NCI-H1105 (cell line): ENCODE data around the gene FHIT.

Experiments
- DNase-seq: peaks from one replicate; lab custom pipeline; 2025; lab: John Stamatoyannopoulos, UW

Gene FHIT

DNA sequence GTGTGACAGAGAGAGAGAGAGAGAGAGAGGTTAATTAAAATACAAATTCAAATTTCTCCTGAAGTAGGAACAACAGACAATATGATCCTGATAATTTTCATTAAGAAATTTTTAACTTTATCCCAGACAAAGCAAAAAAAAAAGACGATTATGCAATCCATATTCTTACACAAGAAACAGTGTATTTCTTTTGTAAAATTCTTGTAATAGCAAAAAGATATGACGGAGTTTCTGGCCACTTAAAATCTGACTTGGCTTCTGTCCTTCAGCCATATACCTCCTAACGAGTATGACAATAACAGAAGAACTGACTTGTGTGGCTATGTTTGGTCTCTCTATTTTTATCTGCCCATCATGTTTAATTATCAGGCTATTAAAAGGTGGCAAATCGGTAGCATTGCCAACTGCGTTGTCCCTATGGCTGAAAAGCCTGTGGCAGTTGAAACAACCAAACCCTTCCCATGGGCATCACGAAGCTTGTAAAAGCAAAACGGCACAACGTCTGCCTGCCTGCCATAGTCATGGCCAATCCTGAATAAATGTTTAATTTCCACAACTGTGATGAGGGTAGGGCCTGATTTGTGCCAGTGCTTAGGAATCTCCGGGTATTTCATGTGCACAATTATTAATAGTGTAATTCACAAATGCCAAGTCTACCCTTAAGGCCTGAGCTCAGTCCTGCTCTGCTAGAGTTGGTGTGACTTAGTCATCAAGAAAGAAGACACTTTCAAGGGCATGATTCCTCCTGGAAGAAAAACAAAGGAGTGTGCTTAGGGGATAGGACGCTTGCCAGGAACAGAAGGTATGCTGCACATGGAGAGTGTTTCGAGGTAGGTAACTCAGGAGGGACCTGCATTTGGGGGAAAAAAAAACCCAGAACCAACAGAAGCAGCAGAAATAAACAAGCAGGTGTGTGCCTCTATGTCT is 1090.2 kb downstream of the FHIT start:
- DNase-seq = no peak

DNA sequence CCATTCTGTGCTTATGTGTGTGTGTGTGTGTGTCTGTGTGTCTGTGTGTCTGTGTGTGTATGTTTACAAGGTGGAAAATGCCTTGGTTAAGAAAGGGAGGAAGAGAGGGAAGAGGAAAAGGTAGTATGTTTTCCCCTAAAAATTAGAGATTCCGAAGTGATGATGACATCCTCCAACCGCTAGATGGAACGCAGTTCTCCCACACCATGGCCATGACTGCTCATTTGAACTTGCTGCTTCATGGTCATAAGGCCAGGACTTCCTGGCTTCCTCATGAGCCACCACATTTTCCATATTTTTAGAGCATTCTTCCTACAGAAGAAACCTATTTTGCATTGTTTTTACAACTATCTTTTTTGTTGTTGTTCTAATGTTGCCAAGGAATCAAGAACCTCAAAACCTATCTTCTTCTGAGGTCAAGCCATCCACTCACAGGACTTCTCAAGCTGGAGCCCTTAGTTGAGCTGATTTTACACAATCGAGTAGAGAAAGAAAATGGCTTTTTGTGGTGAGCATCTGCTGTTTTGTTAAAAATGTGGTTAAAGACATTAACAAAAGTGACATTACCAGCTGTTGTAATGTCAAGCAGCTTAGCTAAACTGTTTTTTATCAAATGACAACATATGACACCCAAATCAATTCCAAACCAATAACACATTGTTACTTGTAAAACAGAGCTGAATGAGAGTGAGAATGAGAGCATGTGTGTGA is 1091.0 kb downstream of the FHIT start:
- no peak for DNase-seq

DNA sequence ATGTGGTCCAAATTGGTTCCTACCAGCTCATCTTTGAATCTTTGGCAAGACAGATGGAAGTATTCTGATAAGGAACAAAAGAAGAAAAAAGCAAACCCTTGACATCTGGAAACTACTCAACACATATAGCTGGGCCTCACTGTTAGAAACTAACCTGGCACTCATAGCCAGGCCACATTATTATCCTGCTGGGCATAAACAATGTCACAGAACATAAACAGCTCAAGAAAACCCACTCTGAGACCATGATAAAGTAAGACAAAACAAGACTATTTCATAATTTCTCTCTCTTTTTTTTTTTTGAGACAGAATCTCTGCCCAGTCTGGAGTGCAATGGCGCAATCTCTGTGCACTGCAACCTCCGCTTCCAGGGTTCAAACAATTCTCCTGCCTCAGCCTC is 1093.2 kb downstream of the FHIT start:
- DNase-seq = no peak

DNA sequence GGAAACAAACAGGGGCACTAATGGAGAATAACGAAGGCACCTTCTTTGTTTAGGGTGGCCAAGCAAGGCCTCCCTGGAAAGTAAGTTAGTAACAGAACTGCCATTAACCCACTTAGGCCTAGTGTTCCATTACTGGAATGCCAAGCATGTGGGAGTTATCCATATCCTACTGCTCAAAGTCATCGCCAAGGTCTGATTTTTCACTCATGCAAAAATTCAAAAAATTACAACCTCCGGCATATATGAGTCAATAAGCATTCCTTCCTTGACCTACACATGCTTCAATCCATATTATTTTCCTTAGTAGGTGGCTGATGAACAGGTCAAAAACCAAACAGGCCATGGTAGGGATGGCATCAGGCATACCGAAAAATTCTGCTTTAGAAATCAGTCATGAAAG is 1097.2 kb downstream of the FHIT start:
- no peak for DNase-seq

DNA sequence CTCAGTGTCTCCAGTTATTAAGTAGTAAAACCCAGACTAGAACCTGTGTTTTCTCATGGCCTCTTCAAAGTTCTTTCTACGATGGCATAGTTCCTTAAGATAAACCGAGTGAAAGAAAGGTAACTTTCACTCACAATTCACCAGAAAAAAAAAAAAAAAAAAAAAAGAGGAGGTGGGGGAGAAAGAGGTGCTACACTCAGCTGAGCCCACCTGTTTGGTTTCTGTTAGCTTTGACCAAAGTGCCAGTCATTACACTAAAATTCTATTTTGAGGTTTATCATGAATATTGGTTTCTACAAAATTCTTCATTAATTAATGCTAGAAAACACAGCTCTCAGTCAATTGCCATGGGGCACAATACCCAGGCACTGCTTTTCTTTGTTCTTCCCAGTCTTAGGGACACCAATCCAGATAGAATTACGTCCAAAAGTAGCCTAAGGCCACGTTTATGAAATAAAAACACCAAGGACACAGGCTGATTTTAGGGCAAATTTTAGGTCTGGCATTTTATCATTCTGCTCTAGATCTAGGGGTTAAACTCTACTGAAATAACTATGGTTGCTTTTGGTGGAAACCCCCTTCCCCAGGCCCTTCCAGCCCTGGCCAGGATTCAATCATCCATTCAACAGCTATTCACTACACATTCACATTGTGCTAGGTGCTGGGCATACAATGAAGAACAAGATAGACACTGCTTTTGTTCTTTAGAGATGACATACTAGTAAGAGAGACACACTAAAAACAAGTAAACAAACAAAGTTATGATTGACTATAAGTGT is 1097.8 kb downstream of the FHIT start:
- DNase-seq = no peak

DNA sequence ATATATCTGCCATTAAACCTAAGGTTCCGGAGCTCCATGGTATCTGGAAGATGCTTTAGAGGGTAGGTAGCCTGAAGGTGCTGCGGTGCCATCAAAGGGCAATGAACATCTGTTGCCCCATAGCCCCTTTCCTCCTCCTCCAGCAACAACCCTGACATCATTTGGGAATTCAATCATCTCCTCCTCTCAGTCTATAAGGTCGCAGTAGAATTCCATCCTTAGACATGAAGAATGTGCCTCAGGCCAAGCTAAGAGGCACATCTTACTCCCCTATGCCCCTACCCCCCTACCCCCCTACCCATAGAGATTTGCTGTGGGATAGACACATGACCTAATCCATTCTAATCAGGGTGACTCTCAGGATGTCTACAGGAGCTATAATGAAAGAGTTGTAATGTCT is 1101.8 kb downstream of the FHIT start:
- DNase-seq = no peak

DNA sequence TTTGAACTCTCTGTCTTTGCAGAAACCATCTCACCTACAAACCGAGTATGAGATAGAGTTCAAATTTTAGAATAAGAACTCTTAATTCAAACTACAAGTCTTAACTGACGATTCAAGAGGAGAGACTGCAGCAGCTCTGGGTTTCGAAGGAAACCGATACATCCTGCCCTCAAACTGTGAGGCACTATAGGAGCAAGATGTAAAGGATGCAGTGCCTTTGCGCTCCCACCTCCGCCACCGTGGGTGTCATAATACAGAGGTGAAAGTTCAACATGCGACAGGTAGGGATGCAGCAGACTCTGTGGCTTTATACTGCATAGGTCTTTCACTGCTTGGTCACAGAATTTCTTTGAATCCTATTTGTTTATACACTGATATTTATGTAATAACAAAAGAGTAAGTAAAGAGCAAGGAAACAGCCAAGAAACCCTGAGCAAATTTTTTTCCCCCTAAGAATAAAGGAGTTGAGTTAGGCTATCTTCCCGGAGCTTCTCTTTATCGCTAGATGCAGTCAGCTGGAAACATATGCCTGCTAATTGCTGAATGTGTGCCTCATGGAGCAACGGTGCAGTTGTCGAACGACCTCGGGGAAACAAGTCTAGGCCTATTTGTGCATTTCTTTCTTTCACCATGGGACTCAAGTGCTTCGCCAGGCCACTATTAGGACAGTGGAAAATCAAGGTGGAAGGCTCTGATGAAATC is 1103.9 kb downstream of the FHIT start:
- DNase-seq = no peak

DNA sequence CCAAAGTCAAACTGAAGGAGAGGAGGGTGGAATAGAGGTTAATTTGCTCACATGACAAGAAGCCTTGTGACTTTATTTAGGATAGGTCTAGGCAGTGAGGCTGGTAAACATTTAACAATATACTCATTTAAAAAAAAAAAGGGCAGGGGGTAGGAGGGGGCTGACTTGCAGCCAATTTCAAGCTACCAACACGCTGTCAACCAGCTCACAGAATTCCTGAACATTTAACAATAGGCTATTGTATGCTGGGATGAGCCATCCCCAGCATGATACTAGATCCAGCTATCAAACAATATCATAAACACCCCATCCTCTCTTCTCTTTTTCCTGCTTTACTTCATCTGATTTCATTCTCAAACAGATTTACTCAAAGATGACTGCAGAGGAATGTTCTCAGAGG is 1105.1 kb downstream of the FHIT start:
- DNase-seq = no peak

DNA sequence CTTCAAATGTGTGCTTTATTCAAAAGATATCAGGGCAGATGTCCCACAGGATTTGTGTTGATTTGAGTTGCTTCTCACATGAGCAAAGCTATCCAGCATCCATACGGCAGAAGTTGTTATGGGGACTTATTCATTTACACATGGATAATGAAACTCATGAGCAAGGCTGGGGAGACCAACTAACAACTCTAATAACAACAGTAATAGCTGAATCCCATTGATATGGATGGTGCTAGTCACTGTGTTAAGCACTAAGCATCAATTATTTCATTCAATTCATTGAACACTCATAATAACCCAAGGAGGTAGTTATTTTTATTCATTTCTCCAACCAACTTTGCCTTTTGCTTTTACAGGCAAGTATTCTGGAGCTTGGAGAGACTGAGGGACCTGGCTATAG is 1107.2 kb downstream of the FHIT start:
- DNase-seq = no peak

DNA sequence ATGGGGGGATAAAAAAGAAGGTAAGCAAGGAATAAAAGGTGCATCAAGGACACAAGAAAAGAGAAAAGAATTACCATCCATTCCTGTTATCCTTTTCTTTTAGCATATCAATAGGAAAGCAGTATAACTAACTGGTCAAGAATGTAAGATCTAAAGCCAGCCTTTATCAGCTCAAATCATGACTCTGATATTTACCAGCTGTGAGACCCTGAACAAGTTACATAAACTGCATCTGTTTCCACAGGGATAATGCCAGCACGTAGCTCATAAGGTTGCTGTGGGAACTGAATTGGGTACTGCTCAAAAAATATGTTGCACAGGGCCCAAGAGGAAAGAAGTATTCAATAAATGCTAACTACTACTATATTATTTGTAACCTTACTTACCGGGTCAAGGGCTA is 1109.2 kb downstream of the FHIT start:
- no peak for DNase-seq

DNA sequence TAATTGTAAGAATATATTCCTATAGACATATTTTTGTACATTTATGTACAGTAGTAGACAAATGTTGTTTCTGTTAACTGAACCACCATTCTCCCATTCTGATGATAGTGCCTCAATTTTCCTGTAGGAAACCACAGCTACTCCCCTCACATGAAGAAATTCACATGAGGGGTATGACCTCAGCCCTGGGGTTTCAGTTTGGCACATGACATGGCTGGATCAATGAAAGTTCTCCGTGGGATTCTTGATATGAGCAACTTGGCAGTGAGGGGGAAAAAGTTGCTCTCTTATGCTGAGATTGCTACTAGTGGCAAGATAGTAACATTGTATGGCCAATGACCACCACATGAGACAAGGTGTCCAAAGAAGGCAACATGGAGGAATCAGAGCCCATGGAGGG is 1111.1 kb downstream of the FHIT start:
- no peak for DNase-seq

DNA sequence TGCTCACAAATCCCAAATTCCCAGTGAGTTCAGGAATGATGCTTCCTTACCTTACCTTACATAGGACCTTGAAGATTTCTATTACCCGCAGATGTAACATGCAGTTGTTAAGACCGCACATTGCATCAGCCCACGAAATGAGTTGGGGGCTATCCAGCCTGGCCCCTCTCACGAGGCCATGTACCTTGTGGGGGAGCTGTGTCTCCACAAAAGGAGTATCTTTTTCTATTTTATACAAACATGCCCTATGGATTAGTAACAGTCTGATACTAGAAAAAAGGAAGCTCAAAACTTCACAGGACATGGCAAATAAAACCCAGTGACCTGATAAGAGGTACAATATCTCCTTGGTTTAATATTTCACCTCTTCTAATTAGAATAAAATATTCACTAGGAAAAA is 1114.7 kb downstream of the FHIT start:
- DNase-seq = no peak

DNA sequence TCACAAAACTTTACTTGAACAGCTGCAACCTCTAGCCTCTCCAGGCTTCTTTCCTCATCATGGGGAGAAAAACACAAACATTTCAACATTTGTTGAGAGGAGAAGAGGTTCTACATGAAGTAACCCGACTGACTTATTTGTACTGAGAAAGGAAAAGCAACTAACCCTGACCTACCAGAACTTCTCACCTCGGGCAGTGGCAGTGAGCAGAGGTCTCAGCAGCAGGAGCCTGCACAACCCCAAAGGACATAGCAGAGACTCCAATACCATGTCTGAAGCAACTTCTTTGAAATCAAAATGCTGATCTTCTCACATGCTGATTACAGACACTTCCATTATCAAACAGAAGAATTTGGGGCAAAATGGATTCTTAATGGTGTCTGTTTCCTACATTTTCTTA is 1115.8 kb downstream of the FHIT start:
- no peak for DNase-seq

DNA sequence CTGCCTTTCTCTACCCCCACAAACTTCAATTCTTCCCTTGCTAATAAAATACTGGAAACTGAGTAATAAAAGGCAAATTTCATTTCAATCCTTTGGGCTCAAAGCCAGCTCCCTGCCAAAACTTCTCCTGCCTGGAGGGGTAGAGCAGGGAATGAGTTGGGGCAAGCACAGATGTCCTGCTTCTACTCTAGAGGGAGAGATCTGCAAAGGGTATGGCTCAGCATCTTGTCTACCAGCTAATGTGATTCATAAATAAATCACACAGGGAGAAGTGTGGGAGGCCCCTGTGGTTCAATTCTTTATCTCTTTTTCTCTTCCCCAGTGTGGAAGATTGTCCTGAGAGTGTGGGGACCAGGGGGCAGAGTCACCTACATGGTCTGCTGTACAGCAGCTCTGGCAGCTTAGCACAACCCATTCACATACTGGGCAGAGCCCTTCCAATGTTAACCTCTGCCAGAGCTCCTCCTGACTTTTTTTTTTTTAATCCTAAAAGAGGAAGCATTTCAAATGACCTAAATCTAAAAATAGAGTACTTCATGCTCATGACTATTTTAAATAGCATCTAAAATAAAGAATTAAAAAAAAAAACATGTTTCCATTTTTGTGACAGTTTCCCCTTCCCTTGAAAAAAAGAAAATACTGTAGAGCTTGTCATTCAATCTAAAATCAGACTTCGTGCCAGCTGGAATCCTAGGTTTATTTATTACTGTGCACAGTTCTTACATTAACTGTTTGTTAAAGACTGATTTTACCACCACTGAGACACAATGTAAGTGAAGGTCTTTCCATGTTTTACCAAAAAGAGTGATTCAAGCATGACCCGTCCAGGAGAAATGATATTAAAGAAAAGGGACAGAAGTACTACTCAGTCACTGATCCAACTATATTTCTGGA is 1117.7 kb downstream of the FHIT start:
- no peak for DNase-seq

DNA sequence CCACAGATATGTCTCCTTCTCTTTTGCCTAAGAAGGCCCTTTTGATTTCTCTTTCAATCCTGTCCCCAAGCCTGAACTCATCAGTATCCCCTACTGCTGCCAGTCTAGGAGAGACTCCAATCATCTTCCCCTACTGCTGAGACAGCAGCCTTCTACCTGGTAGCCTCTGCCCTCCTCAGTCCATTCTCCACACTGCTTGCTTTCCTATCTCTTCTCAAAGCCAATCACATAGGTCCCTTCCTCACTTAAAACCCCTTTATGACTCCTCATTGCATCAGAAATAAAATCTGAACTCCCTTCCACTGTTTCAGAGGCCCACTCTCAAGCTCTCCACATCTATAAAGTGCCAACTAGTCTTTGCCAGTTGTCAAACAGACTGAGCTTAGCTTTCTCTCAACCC is 1119.6 kb downstream of the FHIT start:
- DNase-seq = no peak

DNA sequence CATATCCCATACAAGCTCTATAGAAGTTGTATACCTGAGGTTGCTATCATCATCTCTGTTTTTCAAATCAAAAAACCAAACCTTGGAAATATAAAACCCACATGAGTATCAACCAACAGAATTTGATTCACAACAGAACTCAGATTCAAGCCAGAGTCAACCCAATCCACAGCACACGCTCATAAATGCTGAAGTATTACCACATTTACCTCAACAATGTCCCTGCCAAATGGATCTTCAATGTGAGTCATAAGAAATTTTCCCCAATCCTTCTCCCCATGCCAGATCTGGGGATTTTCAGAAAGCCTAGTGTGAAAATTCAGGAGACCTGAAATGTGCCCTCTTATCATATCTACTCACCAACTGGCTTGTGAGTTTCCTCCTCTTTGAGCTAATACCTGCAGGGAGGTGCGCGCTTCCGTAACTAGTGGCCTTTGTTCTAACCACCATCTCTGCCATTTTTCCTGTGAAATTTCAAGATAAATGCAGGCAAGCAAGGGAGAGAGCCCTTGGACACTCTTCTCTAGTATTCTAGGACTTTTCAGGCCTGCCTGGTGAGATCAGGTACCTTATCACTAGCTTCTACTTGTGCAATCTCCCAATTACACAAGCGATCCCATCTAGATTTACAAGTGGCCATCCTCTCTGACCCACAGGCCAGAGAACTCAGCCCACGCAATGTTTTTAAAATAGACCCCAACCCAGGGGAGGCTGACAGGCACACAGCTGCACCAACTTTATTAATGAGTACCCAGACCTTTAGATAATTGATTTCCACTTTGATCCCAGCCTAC is 1124.5 kb downstream of the FHIT start:
- no peak for DNase-seq

DNA sequence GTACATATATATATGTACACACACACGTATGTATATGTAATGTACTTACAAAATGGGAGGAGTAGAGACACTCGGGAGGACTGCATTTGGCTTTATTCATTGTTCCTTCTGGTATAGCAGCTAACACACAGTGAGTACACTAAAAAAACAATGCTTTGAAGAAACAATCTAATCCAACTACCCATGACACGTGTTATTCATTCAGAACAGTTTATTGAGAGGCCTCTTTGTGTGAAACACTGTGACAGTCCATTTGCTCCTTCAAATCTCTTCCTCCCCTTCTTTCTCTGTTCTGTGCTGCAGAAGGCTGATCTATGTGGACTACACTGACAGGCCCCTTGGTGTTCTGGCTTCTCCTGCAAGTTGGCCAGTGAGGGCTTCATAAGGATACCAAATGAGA is 1125.6 kb downstream of the FHIT start:
- no peak for DNase-seq

DNA sequence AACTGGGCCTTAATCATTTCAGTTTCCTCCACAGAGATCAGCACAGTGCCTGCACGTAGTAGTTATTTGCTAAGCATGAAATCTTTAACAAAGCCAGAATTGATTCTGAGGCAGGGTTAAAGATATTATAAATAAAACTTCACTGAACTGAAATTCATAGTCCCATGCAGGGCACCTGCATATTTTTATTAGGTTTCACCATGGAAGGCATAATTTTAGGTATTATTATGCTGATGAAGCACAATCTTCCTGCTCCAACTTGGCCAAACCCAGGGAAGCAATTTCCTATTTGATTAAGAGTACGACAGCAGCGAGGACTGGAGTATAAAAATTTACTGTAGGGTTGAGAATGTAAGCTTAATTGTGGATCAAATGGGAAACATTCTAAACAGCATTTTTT is 1131.0 kb downstream of the FHIT start:
- no peak for DNase-seq

DNA sequence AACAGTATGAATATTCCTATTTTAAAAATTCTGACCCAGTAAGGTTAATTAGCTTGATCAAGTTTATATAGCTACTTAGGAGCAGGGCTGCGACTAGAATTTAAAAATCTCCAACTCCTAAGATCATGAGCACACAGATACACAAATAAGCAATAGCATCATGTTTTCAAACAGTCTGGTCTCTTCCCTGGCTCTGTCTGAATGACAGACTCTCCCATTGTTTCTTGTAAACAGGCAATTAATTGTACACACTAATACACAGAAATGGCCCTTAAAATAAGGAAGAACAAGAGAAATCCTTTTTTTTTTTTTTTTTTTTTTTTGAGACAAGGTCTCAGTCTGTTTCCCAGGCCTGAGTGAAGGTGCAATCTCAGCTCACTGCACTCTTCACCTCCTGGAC is 1137.1 kb downstream of the FHIT start:
- no peak for DNase-seq

DNA sequence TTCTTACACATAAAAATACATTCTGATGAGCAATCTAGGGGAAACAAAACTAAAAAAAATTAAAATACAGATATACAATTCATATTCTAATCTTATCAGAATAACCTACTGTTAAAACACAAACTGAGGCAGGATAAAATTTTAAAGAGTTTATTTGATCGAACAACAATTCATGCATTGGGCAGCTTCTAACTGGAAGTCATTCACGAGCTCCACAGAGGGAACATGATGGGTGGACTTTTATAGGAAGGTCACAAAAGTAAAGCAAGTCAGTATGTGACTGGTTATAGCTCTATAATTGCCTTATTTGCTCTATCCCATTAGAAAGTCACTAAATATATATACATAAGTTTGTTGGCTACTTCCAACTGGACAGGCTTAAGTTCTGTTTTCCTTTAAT is 1144.0 kb downstream of the FHIT start:
- DNase-seq = no peak
